GM18499 (cell line): ENCODE results near the gene SLCO3A1.
"Not testable (repeated sequence)": the region's sequence is repeated elsewhere in the genome, so short reads cannot be mapped to it uniquely, and the experiment has no call there.

ENCODE experiments used
- ATAC-seq: cut with Tn5 transposase; IDR thresholded peaks from one replicate; pipeline ENCODE4 v1.9.1; 2021; ENCODE audit warnings: moderate number of reproducible peaks; ENCODE audit not compliant: insufficient read depth, unreplicated experiment

Gene SLCO3A1

DNA sequence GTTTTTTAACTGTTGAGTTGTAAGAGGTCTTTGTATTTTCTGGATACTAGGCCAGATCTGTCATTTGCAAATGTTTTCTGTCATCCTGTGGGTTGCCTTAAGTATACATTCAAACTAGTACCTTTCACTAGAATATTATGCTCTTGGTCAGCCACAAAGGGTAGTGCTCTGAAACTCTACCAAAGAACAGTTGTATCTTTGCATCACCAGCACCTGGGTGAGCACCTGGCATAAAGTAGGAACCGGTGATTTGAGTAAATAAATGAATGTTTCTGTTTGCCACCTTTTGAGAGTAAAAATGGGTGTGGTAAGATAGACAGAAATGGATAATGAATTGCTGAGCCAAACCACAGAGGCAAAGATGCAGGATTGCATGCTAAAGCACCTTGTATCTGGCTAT lies 98.7 kb downstream of the SLCO3A1 start:
- no peak for ATAC-seq

DNA sequence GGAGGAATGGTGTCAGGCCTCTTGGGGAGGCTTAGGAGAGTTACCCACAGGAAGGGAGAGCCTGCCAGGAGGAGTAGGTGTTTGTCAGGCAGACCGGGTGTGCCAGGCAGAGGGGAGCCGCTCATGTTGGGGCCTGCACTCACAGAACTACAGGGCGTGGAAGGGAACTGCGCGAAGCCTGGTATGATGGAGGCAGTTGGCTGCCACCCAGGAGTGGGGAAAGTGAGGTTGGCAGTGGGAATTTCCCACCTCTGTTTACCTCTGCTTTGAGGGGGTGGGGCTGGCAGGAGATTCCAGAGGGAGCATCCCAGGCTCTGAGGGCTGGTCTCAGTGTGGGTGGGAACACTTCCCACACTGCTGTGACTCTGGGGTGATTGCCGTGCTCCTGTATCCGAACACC lies 99.9 kb downstream of the SLCO3A1 start:
- no peak for ATAC-seq

DNA sequence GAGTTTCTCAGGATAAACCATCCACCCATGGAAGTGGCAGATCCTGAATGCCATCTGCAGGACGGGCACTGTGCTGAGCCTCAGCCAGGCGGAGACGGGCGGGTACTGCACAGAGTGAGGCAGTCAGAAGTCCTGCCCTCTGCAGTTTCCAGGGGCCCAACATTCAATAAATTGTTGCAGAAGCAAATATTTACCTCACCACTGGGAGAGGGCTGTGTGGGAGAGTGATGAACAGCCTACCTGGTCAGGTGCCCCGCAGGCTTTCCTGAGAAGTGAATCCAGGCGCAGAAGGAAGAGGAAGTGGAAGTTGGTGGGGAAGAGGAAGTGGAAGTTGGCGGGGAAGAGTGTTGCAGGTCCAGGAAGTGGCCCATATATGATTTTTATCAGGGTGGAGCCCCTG lies 100.8 kb downstream of the SLCO3A1 start:
- ATAC-seq: no peak

DNA sequence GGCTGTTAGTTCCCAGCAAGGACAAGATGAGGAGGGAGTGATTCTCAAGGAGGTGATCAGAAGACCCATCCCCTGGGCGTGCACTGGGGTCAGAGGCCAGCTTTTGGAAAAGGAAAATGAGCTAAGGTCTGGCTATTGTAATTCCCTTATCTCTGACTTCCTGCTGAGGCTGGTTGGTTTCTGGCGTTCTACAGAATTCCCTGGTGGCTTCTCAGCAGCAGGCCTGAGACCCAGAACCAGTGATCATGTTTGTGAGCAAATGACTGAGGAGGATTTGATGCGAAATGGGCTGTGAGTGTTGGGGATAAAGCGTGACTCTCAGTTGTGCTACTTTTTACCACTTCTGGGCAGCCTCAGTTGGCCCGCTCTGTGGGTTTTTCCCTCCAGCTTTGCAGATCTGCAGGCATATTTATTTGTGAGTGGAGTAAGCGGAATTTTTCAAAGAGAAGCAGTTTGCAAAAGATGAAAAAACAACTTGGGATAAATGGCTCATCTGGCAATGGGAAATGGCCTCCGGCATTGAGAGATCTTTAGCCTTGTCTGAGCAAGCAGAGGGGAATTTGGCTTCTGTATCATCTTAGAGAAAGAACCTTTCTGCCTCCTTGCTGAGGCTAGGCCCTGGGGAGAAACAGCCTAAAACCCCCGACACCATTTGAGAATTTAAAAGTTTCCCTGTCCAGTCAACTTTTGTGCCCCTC lies 102.7 kb downstream of the SLCO3A1 start:
- no peak for ATAC-seq

DNA sequence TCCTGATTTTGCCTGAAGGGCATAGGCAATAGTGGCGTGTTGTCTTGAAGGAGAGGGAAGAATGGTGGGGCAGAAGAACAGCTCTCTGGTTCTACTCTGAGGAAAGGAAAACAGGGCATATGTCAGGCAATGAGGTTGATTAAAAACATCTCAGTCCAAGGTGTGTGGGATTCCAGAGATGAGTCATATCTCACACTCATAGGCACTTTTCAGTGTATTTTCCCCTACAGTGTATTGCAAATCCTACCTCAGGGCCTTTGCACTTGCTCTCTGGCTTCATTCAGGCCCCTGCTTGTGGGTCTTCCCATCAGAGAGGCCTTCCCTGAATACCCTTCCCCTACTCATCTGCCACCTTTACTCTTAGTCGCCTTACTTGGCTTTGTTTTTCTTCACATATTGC lies 107.8 kb downstream of the SLCO3A1 start:
- no peak for ATAC-seq

DNA sequence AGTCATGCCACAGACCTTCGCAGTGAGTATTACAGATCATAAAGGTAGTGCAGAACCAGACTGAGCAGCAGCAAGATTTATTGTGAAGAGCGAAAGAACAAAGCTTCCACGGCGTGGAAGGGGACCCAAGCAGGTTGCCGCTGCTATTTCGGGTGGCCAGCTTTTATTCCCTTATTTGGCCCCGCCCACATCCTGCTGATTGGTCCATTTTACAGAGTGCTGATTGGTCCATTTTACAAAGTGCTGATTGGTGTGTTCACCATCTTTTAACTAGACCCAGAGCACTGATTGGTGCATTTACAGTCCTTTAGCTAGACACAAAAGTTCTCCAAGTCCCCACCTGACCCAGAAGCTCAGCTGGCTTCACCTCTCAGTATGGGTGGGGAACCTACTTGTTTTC lies 110.2 kb downstream of the SLCO3A1 start:
- not testable (repeated sequence) for ATAC-seq

DNA sequence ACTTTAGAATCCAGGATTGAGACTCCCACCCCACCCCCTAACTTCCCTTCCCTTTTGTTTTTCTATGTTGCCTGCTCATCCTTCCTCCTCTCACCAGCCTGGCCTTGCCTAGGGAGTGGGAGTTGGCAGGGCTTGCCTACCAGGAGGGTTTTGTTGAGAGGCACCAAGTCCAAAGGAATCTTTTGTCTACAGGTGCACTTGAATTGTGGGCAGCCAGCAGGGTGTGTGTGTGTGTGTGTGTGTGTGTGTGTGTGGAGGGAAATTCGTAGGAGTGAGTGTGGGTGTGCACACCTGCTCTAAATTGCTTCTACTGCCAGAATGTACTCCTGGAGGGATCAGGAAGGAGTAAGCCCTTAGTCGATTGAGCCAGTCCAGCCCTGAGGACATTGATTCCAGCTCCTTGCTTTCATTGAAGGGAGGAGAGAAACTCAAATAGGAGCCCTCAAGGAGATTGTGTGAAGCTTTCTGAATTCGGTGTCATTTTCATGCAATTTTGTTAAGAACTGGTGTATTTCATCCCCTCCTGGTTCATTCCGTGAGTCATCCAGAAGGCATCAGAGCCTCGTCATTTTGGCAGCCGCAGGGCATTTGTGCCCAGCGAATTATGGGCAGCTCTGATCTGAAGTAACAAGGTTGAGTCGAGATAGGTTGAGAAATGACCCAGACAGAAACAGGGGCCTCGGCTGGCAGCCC lies 112.1 kb downstream of the SLCO3A1 start:
- ATAC-seq: no peak

DNA sequence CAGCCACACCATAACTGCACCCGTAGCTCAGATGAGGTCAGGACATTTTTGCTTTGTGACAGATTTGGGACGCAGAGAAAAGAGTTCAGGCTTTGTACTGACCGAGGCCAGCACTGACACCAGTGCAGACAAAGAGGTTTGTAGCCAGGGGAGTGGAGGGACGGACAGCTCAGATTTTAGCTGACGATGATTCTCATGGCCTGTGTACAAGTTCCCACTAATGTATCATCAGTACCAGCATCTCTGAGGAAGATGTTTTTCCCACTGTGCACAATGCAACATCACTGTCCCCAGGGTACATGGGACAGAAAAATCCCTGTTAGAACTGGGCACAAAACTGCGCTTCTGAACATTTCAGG lies 112.7 kb downstream of the SLCO3A1 start:
- ATAC-seq: no peak

DNA sequence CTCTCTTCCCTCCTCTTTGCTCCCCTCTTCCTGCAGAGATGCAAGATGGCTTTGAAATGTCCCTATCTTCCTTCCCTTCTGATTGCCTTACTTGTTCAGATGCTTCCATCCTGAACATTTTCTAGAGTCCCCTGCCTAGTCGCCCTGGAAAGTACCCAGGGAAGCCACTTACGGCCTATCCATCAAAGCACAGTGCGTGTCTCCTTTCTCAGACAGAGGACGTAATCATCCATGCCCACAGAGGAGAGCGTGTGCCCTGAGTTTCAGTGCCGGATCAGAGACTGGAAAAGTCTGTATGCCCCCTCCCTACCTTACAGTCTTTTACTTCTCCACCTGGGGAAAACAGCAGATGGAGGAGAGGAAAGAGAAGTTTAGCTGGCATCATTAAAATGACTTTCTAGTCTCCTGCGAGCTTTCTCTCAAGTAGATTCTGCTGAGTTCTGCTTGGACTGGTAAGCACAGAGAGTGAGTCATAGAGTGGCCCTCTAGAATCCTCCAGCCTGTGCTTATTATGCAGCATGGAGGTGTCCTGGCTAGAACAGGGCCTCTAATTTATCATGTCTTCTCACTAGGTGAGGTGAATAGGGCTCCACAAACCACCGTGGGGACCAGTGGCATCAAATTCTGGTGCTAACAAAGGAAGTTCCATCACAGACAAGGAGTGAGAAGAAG lies 114.6 kb downstream of the SLCO3A1 start:
- ATAC-seq: no peak

DNA sequence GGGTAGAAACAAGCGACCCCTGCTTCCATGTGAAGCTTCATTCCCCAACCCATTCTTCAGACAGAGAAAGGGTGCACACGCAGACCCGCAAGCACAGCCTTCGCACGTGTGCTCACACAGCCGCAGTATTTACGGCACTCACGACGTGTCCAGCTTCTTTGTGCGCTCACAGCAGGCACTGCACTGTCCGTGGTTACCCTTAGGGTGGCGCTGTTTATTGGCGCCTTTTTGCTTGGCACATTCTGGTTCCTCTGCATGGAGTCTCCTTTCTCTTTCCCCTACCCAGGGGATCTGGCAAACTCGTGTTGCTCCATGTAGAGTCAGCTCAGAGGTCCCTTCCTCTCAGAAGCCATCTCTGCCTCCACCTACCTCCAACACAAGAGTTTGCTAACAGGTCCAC lies 115.1 kb downstream of the SLCO3A1 start:
- ATAC-seq: no peak

DNA sequence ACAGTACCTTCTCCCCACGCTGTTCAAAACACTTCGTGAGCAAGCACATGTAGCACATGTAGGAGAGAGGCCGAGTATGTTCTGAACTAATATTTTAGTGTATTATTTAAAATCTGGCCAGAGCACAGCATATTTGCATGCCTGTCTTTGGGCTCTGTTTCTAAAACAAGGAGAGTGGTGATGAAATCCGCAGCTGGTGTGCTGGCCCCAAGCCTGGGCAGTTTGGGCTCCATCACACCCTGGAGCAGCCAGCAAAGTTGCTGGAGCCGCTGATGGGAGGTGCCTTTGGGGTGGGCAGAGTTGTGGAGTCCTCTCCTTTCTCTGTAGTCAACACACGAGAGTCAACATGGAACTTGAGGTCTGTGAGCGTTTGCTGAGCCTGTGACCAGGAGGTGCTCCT lies 116.6 kb downstream of the SLCO3A1 start:
- no peak for ATAC-seq

DNA sequence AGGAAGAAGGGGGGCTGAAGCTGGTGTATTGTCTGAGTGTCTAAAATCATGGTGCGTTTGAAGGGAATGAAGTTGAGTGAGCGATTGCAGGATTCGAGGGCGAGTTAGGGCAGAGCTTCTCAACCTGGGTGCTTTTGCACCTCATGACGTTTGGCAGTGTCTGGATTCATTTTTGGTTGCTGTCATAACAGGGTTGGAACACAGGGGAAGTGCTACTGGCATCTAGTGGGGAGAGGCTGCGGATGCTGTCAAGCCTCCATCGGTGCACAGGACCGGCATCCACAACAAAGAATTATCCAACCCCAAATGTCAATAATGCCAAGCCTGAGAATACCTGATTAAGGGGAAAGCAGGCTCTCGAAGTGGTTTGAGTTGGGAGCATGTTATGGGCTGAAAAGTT lies 120.0 kb downstream of the SLCO3A1 start:
- ATAC-seq: no peak

DNA sequence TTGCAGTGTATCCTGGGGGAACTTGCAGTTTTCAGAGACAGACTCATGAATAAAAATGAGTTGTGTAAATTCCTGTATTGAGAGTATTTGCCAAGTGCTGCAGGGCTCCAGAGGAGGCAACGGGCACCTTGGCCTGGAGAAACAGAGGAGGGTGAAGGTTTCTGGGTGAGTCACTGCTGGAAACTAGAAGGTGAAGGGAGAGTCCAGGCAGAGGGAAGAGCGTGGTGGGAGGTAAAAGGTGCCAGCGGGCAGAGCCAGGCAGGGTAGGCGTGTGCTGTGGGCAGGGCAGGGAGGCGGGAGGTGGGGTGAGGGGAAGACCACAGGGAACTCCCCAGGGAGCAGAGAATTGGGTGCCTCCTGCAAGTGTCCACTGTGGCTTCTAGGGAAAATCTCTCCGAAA lies 120.8 kb downstream of the SLCO3A1 start:
- no peak for ATAC-seq

DNA sequence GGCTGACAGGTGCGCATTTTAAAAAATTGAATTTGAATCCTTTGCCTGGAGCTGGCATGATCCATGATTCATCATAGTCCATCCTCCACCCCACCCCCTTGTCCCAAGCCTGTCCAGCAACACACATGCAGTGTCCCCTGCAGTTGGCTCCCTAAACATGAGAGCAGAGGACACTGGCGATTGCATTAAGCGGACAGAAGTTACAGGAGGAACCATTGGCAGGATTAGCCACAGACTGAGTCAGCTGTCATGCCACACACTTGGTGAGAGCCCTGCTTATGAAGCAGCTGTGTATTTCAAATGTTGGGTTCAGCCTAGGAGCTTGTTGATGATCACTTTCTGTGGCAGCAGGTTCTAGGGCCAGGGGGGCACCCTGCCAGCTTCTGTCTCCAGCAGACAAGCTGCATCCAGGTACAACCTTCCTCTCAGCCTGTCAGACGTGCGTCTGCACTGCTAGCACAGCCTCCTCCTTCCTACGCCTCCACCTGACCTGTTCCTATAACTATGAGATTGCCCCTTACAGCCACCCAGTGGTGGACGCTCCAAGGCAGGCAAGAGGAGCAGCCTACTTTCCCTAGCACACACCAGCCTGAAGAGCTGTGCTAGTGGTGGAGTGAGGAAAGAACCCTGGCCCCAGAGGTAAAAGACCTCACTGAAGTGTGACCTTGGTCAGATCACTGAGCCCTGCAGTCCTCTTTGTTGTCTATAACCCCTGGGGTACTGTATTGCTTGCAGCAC lies 121.9 kb downstream of the SLCO3A1 start:
- no peak for ATAC-seq

DNA sequence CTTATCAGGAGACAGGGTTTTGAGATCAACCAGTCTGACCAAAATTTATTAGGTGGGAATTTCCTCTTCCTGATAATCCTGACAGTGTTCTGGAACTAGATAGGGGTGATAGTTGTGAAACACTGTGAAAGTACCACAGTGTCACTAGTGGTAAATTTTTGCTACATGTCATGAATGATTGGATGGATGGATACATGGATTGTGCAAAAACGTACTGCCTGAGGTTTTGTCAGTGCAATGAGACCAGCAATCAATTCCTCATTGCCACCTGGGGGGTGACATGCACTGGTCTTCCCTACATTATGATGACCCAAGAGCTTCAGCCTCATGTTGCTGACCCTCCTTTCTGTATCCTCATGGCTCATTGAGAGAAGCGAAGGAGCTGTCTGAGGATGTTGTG lies 123.5 kb downstream of the SLCO3A1 start:
- no peak for ATAC-seq

DNA sequence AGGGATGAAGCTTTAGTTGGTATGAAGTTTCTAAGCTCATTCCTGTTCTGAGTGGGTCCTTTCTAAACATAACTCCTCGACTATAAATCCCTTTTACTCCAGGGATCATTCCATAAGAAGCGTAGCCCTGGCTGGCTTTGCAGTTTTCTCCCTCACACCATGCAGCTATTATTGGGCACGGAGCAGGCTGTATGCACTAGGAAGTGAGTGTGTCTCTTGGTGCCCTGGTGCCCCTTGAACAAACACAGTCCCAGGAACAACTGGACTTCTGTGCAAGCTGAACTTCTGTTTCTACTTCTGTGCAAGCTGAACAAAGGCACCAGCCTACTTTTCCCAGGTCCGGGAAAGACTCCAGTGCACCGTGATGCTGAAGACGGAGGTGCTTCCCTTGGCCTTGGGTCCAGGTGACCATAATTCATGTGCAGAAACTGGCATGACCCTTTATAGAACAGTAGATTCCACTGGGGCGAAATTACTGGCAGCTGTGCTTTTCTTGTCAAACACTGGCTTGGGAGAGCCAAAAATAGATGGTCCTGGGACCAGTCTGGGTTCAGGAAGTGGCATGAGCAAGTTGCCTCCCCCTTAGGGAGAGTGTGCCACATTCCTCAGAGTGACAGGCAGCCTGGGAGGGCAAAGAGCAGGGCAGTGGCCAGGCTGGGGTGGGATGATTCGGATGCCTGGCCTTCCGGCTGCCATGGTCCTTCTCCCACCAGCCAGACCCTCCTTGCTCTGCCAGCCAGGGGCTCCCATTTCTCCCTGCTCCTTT lies 127.2 kb downstream of the SLCO3A1 start:
- no peak for ATAC-seq

DNA sequence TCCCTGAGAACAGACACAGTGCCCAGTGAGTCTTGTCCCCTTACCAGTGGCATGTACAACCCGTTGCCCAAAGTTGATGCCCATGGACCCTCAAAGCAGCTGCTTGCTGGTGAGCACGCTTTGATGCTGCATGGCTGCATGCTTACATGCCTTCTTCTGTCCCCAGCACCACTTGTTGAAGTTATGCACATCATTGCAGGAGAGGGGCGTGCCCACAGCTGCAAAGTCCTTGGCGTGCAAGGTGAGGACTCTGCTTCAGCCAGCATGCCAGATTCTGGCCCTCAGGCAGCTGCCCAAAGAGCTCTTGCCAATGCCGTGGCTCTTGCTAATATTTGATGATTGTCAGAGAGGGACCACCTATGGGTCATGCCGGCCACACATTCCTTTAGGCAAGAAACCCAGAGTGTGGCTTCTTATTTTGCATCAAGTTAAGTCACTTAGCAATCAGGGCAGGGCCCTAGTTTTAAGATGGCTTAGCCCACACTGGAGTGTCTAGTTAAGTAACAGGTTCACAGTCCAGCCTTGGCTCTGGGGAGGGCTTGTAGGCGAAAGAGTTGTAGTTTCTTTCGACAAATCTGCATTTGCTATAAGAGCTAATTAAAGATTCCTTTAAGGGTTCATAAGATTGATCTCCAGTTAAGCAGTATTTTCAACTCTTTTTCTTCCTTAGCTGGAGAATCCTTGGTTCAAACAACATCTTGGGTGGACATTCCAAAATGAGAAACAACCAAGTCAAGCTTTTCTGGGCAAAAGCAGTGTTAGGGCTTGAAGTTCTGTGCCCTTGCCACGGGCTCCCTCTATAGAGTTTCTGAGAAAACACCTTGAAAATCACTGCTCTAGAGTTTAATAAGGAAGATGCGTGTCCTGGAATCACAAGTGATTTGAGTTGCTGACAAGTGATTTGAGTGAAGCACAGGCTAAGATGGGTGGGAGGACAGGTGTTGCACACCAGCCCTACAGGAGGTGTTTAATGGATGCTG lies 128.6 kb downstream of the SLCO3A1 start:
- no peak for ATAC-seq

DNA sequence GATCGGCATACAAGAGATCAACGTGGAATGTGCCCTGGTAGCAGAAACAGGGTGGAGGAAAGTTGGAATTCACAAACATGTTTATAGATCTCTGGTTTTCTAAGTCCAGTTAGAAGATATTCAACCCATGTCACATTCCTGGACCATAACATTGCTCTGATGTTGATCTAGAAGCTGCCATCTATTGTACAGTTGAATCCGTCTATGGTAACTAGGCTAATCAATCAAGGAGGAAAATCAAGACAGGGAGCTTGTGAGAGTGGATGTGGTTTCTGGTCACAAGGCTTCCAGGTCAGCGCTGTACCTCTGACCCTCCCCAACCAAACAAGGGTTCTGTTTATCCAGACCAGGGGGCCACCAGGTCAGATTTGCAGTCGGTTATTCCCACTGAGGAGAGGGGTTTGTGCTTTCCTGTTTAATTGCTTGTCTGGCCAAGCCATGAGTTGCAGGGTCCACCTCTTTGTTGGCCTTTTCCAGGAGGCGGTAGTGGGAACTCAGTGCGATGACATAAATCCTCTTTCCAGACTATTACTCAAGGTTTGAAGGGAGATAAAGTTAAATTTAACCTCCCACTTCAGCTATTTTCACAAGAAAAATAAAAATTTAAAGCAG lies 130.3 kb downstream of the SLCO3A1 start:
- no peak for ATAC-seq

DNA sequence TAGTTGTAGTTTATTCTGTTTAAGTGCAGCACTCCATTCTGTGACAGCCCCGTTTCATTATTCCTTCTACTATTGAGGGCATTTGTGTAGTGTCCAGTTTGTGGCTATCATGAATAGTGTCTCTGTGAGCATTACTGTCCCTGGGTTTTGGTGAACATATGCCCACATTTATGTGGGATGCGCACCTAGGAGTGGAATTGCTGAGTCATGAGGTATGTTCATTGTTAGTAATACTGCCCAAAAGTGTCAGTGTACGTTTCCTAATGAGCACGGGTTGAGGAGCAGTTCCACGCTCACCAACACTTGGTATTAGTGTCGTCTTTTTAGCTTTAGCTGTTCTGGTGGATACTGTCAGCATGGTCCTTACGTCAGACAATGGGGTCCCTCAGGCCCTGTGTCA lies 131.8 kb downstream of the SLCO3A1 start:
- no peak for ATAC-seq
